DOHH2 (cell line): ENCODE measurements around the gene SLC27A1.
"Not testable (repeated sequence)": the region's sequence is repeated elsewhere in the genome, so short reads cannot be mapped to it uniquely, and the experiment has no call there.

Experiments used
- H3F3A ChIP-seq: fragments of 200-600 bp; sonication (generic), shearing (Covaris generic); 2 replicates; pipeline ENCODE4 v1.6.0; 2016; ENCODE audit warnings: antibody characterized with exemption, mild to moderate bottlenecking; ENCODE audit not compliant: control insufficient read depth, insufficient read depth
- H3K27ac ChIP-seq: fragments of 200-600 bp; sonication (generic); 2 replicates; pipeline ENCODE4 v1.5.1; 2014; ENCODE audit warnings: low read depth, mild to moderate bottlenecking, low read length, moderate library complexity
- H3K27me3 ChIP-seq: fragments of 200-600 bp; sonication (generic); 2 replicates; pipeline ENCODE4 v1.6.1; 2014; ENCODE audit warnings: mild to moderate bottlenecking, low read length, mixed read lengths; ENCODE audit not compliant: control insufficient read depth
- H3K36me3 ChIP-seq: fragments of 200-600 bp; sonication (generic); 2 replicates; pipeline ENCODE4 v1.6.1; 2014; ENCODE audit warnings: mild to moderate bottlenecking, low read length, moderate library complexity, mixed read lengths; ENCODE audit not compliant: control insufficient read depth
- H3K4me1 ChIP-seq: fragments of 200-600 bp; sonication (generic); 2 replicates; pipeline ENCODE4 v1.6.1; 2014; ENCODE audit warnings: mild to moderate bottlenecking, low read length, mixed read lengths; ENCODE audit not compliant: control insufficient read depth
- H3K4me2 ChIP-seq: fragments of 200-600 bp; sonication (generic); 2 replicates; pipeline ENCODE4 v1.6.0; 2014; ENCODE audit warnings: mild to moderate bottlenecking, low read length, moderate library complexity
- H3K4me3 ChIP-seq: fragments of 200-600 bp; sonication (generic); 2 replicates; pipeline ENCODE4 v1.5.1; 2014; ENCODE audit warnings: mild to moderate bottlenecking, low read length, mixed read lengths
- H3K79me2 ChIP-seq: fragments of 200-600 bp; sonication (generic); 2 replicates; pipeline ENCODE4 v1.6.1; 2014; ENCODE audit warnings: mild to moderate bottlenecking, low read length, mixed read lengths; ENCODE audit not compliant: control insufficient read depth
- H3K9me2 ChIP-seq: fragments of 200-600 bp; sonication (generic); replicated peaks from 2 replicates; pipeline ENCODE4 v1.6.1; 2014; ENCODE audit warnings: mild to moderate bottlenecking, low read length, mixed read lengths; ENCODE audit not compliant: control insufficient read depth
- H3K9me3 ChIP-seq: fragments of 200-600 bp; sonication (generic); 2 replicates; pipeline ENCODE4 v1.6.1; 2014; ENCODE audit warnings: antibody characterized with exemption, low read length, mixed read lengths; ENCODE audit not compliant: control insufficient read depth, insufficient read depth
- H4K20me1 ChIP-seq: fragments of 200-600 bp; sonication (generic); 2 replicates; pipeline ENCODE4 v1.6.0; 2014; ENCODE audit warnings: low read depth, mild to moderate bottlenecking, antibody characterized with exemption, low read length, moderate library complexity; ENCODE audit not compliant: control insufficient read depth, insufficient read depth
- EZH2phosphoT487 ChIP-seq: fragments of 200-600 bp; sonication (generic); IDR thresholded peaks from 2 replicates; pipeline ENCODE4 v1.6.1; 2017; ENCODE audit warnings: borderline replicate concordance, mild to moderate bottlenecking, antibody characterized with exemption, low read length, moderate library complexity, mixed read lengths
- TF ChIP-seq, protein P1 (sequence below): fragments of 200-600 bp; sonication (generic); IDR thresholded peaks from one replicate; pipeline ENCODE4 v1.5.1; 2014; ENCODE audit warnings: antibody characterized with exemption, mild to moderate bottlenecking, low read depth, low read length; ENCODE audit not compliant: poor library complexity, severe bottlenecking

Gene SLC27A1

DNA sequence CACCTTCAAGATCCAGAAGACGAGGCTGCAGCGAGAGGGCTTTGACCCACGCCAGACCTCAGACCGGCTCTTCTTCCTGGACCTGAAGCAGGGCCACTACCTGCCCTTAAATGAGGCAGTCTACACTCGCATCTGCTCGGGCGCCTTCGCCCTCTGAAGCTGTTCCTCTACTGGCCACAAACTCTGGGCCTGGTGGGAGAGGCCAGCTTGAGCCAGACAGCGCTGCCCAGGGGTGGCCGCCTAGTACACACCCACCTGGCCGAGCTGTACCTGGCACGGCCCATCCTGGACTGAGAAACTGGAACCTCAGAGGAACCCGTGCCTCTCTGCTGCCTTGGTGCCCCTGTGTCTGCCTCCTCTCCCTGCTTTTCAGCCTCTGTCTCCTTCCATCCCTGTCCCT lies 34.1 kb downstream of the SLC27A1 start:
- H3F3A ChIP-seq = no peaks in the 10 kb centered on the region

DNA sequence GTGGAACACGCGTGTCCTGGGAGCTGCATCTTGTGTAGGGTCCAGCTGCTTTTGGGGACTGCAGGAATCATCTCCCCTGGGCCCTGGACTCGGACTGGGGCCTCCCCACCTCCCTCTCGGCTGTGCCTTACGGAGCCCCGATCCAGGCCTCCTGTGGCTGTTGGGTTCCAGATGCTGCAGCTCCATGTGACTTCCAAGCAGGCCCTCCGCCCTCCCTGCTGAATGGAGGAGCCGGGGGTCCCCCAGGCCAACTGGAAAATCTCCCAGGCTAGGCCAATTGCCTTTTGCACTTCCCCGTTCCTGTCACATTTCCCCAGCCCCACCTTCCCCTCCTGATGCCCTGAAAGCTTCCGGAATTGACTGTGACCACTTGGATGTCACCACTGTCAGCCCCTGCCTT lies 34.9 kb downstream of the SLC27A1 start:
- H3K9me2 ChIP-seq = no peaks in the 10 kb centered on the region
- no peak overlapping the region for H3K4me3 ChIP-seq
- no peaks in the 10 kb centered on the region for H3K27me3 ChIP-seq
- no peak overlapping the region for H3K27ac ChIP-seq
- H3K9me3 ChIP-seq = no peaks in the 10 kb centered on the region
- TF ChIP-seq, protein P1, sequence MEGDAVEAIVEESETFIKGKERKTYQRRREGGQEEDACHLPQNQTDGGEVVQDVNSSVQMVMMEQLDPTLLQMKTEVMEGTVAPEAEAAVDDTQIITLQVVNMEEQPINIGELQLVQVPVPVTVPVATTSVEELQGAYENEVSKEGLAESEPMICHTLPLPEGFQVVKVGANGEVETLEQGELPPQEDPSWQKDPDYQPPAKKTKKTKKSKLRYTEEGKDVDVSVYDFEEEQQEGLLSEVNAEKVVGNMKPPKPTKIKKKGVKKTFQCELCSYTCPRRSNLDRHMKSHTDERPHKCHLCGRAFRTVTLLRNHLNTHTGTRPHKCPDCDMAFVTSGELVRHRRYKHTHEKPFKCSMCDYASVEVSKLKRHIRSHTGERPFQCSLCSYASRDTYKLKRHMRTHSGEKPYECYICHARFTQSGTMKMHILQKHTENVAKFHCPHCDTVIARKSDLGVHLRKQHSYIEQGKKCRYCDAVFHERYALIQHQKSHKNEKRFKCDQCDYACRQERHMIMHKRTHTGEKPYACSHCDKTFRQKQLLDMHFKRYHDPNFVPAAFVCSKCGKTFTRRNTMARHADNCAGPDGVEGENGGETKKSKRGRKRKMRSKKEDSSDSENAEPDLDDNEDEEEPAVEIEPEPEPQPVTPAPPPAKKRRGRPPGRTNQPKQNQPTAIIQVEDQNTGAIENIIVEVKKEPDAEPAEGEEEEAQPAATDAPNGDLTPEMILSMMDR = no peak
- no peak for TF ChIP-seq EZH2phosphoT487
- no peak overlapping the region for H3K4me2 ChIP-seq
- peaks cover 6% of the 10 kb centered on the region; the same call in 1 of the 2 replicates for H3K36me3 ChIP-seq
- H3K4me1 ChIP-seq = peaks cover 13% of the 10 kb centered on the region
- no peaks in the 10 kb centered on the region for H3F3A ChIP-seq
- no peaks in the 10 kb centered on the region for H4K20me1 ChIP-seq
- peaks cover 33% of the 10 kb centered on the region for H3K79me2 ChIP-seq

More for the DNA sequence above, 34.1 kb downstream of the SLC27A1 start:
- Histone ChIP-seq H3K79me2 (peaks cover 25% of the 10 kb centered on the region), H3K9me2 (no peaks in the 10 kb centered on the region), H4K20me1 (no peaks in the 10 kb centered on the region), H3K4me1 (peaks cover 13% of the 10 kb centered on the region; the same call in 1 of the 2 replicates), H3K4me3 (no peak overlapping the region), H3K36me3 (no peaks in the 10 kb centered on the region), H3K27ac (no peak overlapping the region), H3K9me3 (no peaks in the 10 kb centered on the region), H3K4me2 (no peak overlapping the region), H3K27me3 (no peaks in the 10 kb centered on the region)
- TF ChIP-seq EZH2phosphoT487 = no peak

DNA sequence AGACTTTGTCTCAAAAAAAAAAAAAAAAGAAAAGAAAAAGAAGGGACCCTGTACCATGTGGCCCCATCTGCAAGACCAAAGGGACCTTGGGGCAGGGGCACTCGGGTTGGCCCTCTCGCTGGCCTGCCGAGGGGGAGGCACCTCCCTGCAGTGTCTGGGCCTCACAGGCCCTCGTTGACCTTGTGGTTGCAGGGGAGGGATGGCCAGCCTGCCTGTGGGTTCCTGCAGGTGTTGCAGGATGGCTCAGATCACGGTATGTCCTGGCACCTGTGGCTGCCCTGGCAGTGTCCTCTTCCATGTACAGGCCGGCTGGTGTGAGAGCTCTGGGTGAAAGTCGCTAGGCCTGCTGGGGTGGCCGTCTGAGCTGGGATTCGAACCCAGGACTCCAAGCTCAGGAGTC lies 36.4 kb downstream of the SLC27A1 start:
- Histone ChIP-seq H3K4me1 (peaks cover 17% of the 10 kb centered on the region), H3K27ac (no peak overlapping the region)
- TF ChIP-seq EZH2phosphoT487 = no peak
- TF ChIP-seq, protein P1 = no peak

DNA sequence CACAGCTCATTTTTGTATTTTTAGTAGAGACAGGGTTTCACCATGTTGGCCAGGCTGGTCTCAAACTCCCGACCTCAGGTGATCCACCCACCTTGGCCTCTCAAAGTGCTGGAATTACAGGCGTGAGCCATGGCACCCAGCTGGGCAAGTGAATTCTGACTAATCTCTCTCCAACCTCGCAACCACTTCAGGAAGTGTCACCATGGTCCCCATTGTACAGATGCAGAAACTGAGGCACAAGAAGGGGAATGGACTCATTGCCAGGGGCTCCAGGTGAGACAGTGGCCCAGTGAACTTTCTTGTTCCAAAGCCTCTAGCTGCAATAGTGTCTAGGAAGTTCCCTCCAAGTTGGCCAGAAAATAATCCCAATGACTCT lies 38.2 kb downstream of the SLC27A1 start:
- Histone ChIP-seq H3K79me2 (peaks cover 64% of the 10 kb centered on the region), H3K4me1 (peaks cover 23% of the 10 kb centered on the region), H3K36me3 (peaks cover 15% of the 10 kb centered on the region; the same call in 1 of the 2 replicates)
- not testable (repeated sequence) for H4K20me1 ChIP-seq, H3K4me2 ChIP-seq, H3K9me3 ChIP-seq, H3K9me2 ChIP-seq, H3K27me3 ChIP-seq, H3K4me3 ChIP-seq, H3F3A ChIP-seq, H3K27ac ChIP-seq

More for the DNA sequence above, 36.4 kb downstream of the SLC27A1 start:
- Histone ChIP-seq H3F3A (no peaks in the 10 kb centered on the region), H3K4me2 (no peak overlapping the region), H3K4me3 (no peak overlapping the region), H3K9me2 (no peaks in the 10 kb centered on the region), H3K27me3 (no peaks in the 10 kb centered on the region), H4K20me1 (no peaks in the 10 kb centered on the region), H3K9me3 (no peaks in the 10 kb centered on the region), H3K36me3 (peaks cover 9% of the 10 kb centered on the region; the same call in 1 of the 2 replicates), H3K79me2 (peaks cover 47% of the 10 kb centered on the region)
